ENCODE data around the gene AGBL1.

GRCh38 chr15:86802244-86802643 is 722.6 kb downstream of the AGBL1 start:
- TF ChIP-seq CTCF (IDR thresholded peaks at IDR 0.05) (no peak), POLR2A (IDR thresholded peaks at IDR 0.05) (no peak)

Measured in Peyer's patch (tissue), 4 donors.